Esophagus muscularis mucosa (tissue), 4 donors: ENCODE results near the gene GALP. TPM values are rescaled to one million over a fixed set of nuclear protein-coding genes. Genes with fewer than 3 reads are reported as not detected.
"Not testable (repeated sequence)": the region's sequence is repeated elsewhere in the genome, so short reads cannot be mapped to it uniquely, and the experiment has no call there.

ENCODE experiments used
- DNase-seq: peaks from one replicate; pipeline ENCODE4 v3.0.0-alpha.2; 2017; ENCODE audit errors: extremely low spot score
- H3K27ac ChIP-seq, 4 donors: fragments of 200-600 bp; sonication (generic); replicated peaks in 1 of 4; 1 replicate in 3 of 4; 2 replicates in 1 of 4; pipeline ENCODE4 v1.5.1; 2016 to 2019; ENCODE audit warnings: mild to moderate bottlenecking in 1 of 4
- H3K27me3 ChIP-seq, 4 donors: fragments of 200-600 bp; sonication (generic); one replicate each; pipeline versions ENCODE4 v1.5.1 to v1.6.0; 2016 to 2019
- H3K36me3 ChIP-seq, 4 donors: fragments of 200-600 bp; sonication (generic); one replicate each; pipeline ENCODE4 v1.5.1; 2016 to 2019
- H3K4me1 ChIP-seq, 4 donors: fragments of 200-600 bp; sonication (generic); one replicate each; pipeline ENCODE4 v1.5.1; 2016 to 2019
- H3K4me3 ChIP-seq, 4 donors: fragments of 200-600 bp; sonication (generic); 1 replicate in 2 of 4; 2 replicates in 2 of 4; pipeline ENCODE4 v1.5.1; 2016 to 2019; ENCODE audit warnings: mild to moderate bottlenecking in 4 of 4, moderate library complexity in 1 of 4
- H3K9me3 ChIP-seq, 4 donors: fragments of 200-600 bp; sonication (generic); 1 replicate in 3 of 4; 2 replicates in 1 of 4; pipeline ENCODE4 v1.5.1; 2016 to 2019
- CTCF ChIP-seq, 3 experiments: fragments of 200-600 bp in 2 of 3; fragments of 450-650 bp in 1 of 3; sonication (generic) in 2 of 3; IDR thresholded peaks; one replicate each; pipeline ENCODE4 v1.5.1; 2017 to 2019; ENCODE audit warnings: antibody characterized with exemption in 3 of 3, mild to moderate bottlenecking in 2 of 3, moderate library complexity in 1 of 3
- EP300 ChIP-seq: sonication (generic); formaldehyde crosslinking; IDR thresholded peaks from one replicate; pipeline ENCODE4 v1.6.1; 2017; ENCODE audit warnings: antibody characterized with exemption
- POLR2A ChIP-seq: fragments of 450-650 bp; IDR thresholded peaks from one replicate; pipeline ENCODE4 v1.6.1; 2017; ENCODE audit warnings: antibody characterized with exemption, moderate library complexity, mild to moderate bottlenecking, low read depth
- POLR2AphosphoS5 ChIP-seq, 2 donors: sonication (generic); formaldehyde crosslinking; IDR thresholded peaks; one replicate each; pipeline ENCODE4 v1.6.1; 2017; ENCODE audit warnings: antibody characterized with exemption in 2 of 2
- WGBS: methylation state at CpG from one replicate; pipeline ENCODE4 v1.1.5; 2018; 5-methylcytosine and 5-hydroxymethylcytosine counted together
- intact Hi-C: fragments of 100-400 bp; cut with DNase I; formaldehyde crosslinking; loops from one replicate; pipeline ENCODE4 v1.15.1; 2023
- total RNA-seq, 4 donors: library from RNA; depleted of rRNA; stranded (reverse); fragments of >200 nt; gene quantifications; one replicate each; pipeline versions ENCODE4 v1.1.0 to v1.2.1, GENCODE V29; 2016

GALP gene
- total RNA-seq, 4 donors from 2014 or later = not detected

- DNase-seq = no peak
- Histone ChIP-seq H3K4me3 (no peak overlapping the region), H3K27me3 (peaks cover 0 to 9% (median 0%) of the 10 kb centered on the region in 4 donors), H3K4me1 (no peaks in the 10 kb centered on the region), H3K27ac (no peak overlapping the region), H3K36me3 (no peaks in the 10 kb centered on the region), H3K9me3 (no peaks in the 10 kb centered on the region)
- intact Hi-C loops = no loop called here
- WGBS = 86% methylated on average over 12 of the region's 12 CpGs
- no peak for TF ChIP-seq POLR2A
- TF ChIP-seq CTCF (IDR thresholded peaks at IDR 0.05) = no peak
- TF ChIP-seq POLR2AphosphoS5 (IDR thresholded peaks at IDR 0.05) = no peak
- TF ChIP-seq EP300 = no peak
Measured at GRCh38 chr19:56193981-56194640, 18.3 kb downstream of the GALP start.

- DNase-seq, H3K4me1 ChIP-seq, H3K27ac ChIP-seq, H3K4me3 ChIP-seq, H3K9me3 ChIP-seq, H3K27me3 ChIP-seq, intact Hi-C loops, H3K36me3 ChIP-seq: not testable (repeated sequence)
- WGBS = 82% methylated on average over 22 of the region's 23 CpGs
Measured at GRCh38 chr19:56197646-56198045, 21.8 kb downstream of the GALP start, which contains the start of gene ZSCAN5B. Gene ZSCAN5B (minus strand): TSS chr19:56197783. CDS start chr19:56193052, 4,731 bp downstream.

GRCh38 chr19:56199687-56200086, 23.9 kb downstream of the GALP start:
- Histone ChIP-seq H3K4me3 (no peak overlapping the region), H3K27ac (no peak overlapping the region), H3K9me3 (no peaks in the 10 kb centered on the region), H3K27me3 (no peaks in the 10 kb centered on the region), H3K4me1 (no peaks in the 10 kb centered on the region), H3K36me3 (no peaks in the 10 kb centered on the region)
- 67% methylated on average over 6 of the region's 7 CpGs for WGBS
- no peak for DNase-seq
- intact Hi-C loops = no loop called here
- no peak for TF ChIP-seq CTCF (IDR thresholded peaks at IDR 0.05)
- TF ChIP-seq POLR2A = no peak
- TF ChIP-seq EP300 = no peak
- TF ChIP-seq POLR2AphosphoS5 (IDR thresholded peaks at IDR 0.05) = no peak

- intact Hi-C loops = no loop called here
- Histone ChIP-seq H3K9me3 (no peaks in the 10 kb centered on the region), H3K4me3 (no peak within 1 kb of the TSS), H3K36me3 (no peaks in the 10 kb centered on the region), H3K27ac (no peak within 1 kb of the TSS), H3K4me1 (no peaks in the 10 kb centered on the region), H3K27me3 (no peaks in the 10 kb centered on the region)
- TF ChIP-seq EP300 (no peak), POLR2A (no peak), POLR2AphosphoS5 (IDR thresholded peaks at IDR 0.05) (no peak), CTCF (IDR thresholded peaks at IDR 0.05) (no peak)
- 64% methylated on average over 3 of the region's 3 CpGs for WGBS
- DNase-seq = no peak
Measured at GRCh38 chr19:56201973-56202372, 26.2 kb downstream of the GALP start, which contains the start of gene ZSCAN5C. Gene ZSCAN5C (plus strand): TSS chr19:56202273. CDS start chr19:56205914, 3,641 bp downstream.

- WGBS = 80% methylated on average over 5 of the region's 5 CpGs
- intact Hi-C loops, H3K36me3 ChIP-seq: not testable (repeated sequence)
Measured at GRCh38 chr19:56207581-56207980, 31.8 kb downstream of the GALP start.

GRCh38 chr19:56209091-56209490, 33.3 kb downstream of the GALP start:
- no peak overlapping the region for H3K4me3 ChIP-seq
- 89% methylated on average over 12 of the region's 12 CpGs for WGBS
- no peak for TF ChIP-seq CTCF (IDR thresholded peaks at IDR 0.05)
- no peaks in the 10 kb centered on the region for H3K9me3 ChIP-seq
- no peaks in the 10 kb centered on the region for H3K4me1 ChIP-seq
- peaks cover 0 to 4% (median 0%) of the 10 kb centered on the region in 4 donors for H3K27me3 ChIP-seq
- no peak overlapping the region for H3K27ac ChIP-seq
- no peaks in the 10 kb centered on the region for H3K36me3 ChIP-seq
- intact Hi-C loops = no loop called here
- no peak for DNase-seq

More at GRCh38 chr19:56207581-56207980, 31.8 kb downstream of the GALP start:
- not testable (repeated sequence) for DNase-seq, H3K4me3 ChIP-seq, H3K4me1 ChIP-seq, H3K9me3 ChIP-seq, H3K27ac ChIP-seq, H3K27me3 ChIP-seq

- H3K4me1 ChIP-seq, H3K27ac ChIP-seq, H3K9me3 ChIP-seq, DNase-seq, H3K4me3 ChIP-seq, H3K27me3 ChIP-seq, H3K36me3 ChIP-seq, intact Hi-C loops: not testable (repeated sequence)
- WGBS = 80% methylated on average over 9 of the region's 9 CpGs
Measured at GRCh38 chr19:56210036-56210435, 34.2 kb downstream of the GALP start.
